H1 (cell line): ENCODE results near the gene ADIPOR1. TPM values are rescaled to one million over a fixed set of nuclear protein-coding genes. Genes with fewer than 3 reads are reported as not detected.
A peak's percentile ranks its signal among the peaks of the same experiment; 100 is the strongest.

Experiments used
- CTCF ChIA-PET: fragments of 300-600 bp; sonication (Branson Sonifier 250); formaldehyde crosslinking; loops from one replicate; lab custom pipeline; 2021; ENCODE audit not compliant: partially characterized antibody; lab: Charles Lee
- POLR2A ChIA-PET: fragments of 300-600 bp; sonication (Branson Sonifier 250); formaldehyde crosslinking; loops from one replicate; lab custom pipeline; 2021; ENCODE audit warnings: inconsistent platforms; ENCODE audit not compliant: partially characterized antibody; lab: Charles Lee
- DNase-seq, 2 experiments: peaks; one replicate each; pipeline versions ENCODE4 v3.0.0 to v3.0.0-alpha.2; 2010 to 2022; ENCODE audit warnings: low spot score in 2 of 2, low read depth in 1 of 2, mixed read lengths in 1 of 2
- FAIRE-seq: peaks from 2 replicates; lab custom pipeline; 2011; peaks lifted over from hg19 to GRCh38; lab: Jason Lieb, UNC
- H2AFZ ChIP-seq: 2 replicates; pipeline ENCODE4 v1.8.1; 2012; ENCODE audit warnings: low read length, inconsistent platforms
- H2AK5ac ChIP-seq: 2 replicates; pipeline ENCODE4 v1.6.1; 2013; ENCODE audit warnings: low read depth, low read length
- H2BK120ac ChIP-seq: replicated peaks from 2 replicates; pipeline ENCODE3; 2013; ENCODE audit warnings: low read depth, low read length, inconsistent platforms
- H2BK12ac ChIP-seq: 2 replicates; pipeline ENCODE4 v1.6.1; 2013; ENCODE audit warnings: low read depth, low read length
- H2BK15ac ChIP-seq: 2 replicates; pipeline ENCODE4 v1.6.1; 2013; ENCODE audit warnings: low read length
- H2BK20ac ChIP-seq: 2 replicates; pipeline ENCODE4 v1.6.1; 2013; ENCODE audit warnings: low read length
- H2BK5ac ChIP-seq: 2 replicates; pipeline ENCODE4 v1.6.1; 2013; ENCODE audit warnings: low read depth, low read length
- H3K14ac ChIP-seq: 2 replicates; pipeline ENCODE4 v1.6.1; 2013; ENCODE audit warnings: inconsistent platforms; ENCODE audit not compliant: insufficient read length
- H3K18ac ChIP-seq: 2 replicates; pipeline ENCODE4 v1.6.1; 2013; ENCODE audit warnings: low read length; ENCODE audit errors: extremely low read depth
- H3K23ac ChIP-seq: 2 replicates; pipeline ENCODE4 v1.6.1; 2013; ENCODE audit warnings: inconsistent platforms; ENCODE audit not compliant: insufficient read length
- H3K23me2 ChIP-seq: 2 replicates; pipeline ENCODE4 v1.6.1; 2013; ENCODE audit warnings: low read depth, low read length
- H3K27ac ChIP-seq: 2 replicates; pipeline ENCODE4 v1.6.1; 2011; ENCODE audit warnings: low read depth, low read length, inconsistent platforms
- H3K27me3 ChIP-seq, 4 experiments: replicated peaks in 1 of 4; 1 replicate in 1 of 4; 2 replicates in 3 of 4; pipeline versions ENCODE4 v1.6.1 to v1.8.1; 2011 to 2013; ENCODE audit warnings: low read length in 3 of 4, mild to moderate bottlenecking in 3 of 4, inconsistent platforms in 2 of 4, mixed read lengths in 2 of 4, moderate library complexity in 1 of 4; ENCODE audit not compliant: control insufficient read depth in 3 of 4, insufficient read depth in 3 of 4; ENCODE audit errors: extremely low read depth in 1 of 4
- H3K36me3 ChIP-seq, 4 experiments: 2 replicates each; pipeline versions ENCODE4 v1.6.1 to v1.8.1; 2011 to 2013; ENCODE audit warnings: mild to moderate bottlenecking in 4 of 4, low read length in 3 of 4, moderate library complexity in 2 of 4, control low read depth in 1 of 4, inconsistent platforms in 1 of 4; ENCODE audit not compliant: insufficient read depth in 4 of 4, control insufficient read depth in 2 of 4
- H3K4ac ChIP-seq: replicated peaks from 2 replicates; pipeline ENCODE3; 2013; ENCODE audit warnings: low read length, low read depth, mixed read lengths, inconsistent platforms; ENCODE audit not compliant: insufficient read length
- H3K4me1 ChIP-seq, 4 experiments: replicated peaks in 1 of 4; 1 replicate in 1 of 4; 2 replicates in 3 of 4; pipeline versions ENCODE4 v1.6.1 to v1.8.1; 2011 to 2013; ENCODE audit warnings: low read length in 3 of 4, inconsistent platforms in 2 of 4, mixed read lengths in 1 of 4; ENCODE audit not compliant: insufficient read depth in 4 of 4, control insufficient read depth in 3 of 4
- H3K4me2 ChIP-seq, 2 experiments: 2 replicates each; pipeline versions ENCODE4 v1.6.1 to v1.8.1; 2011 to 2013; ENCODE audit warnings: low read depth in 2 of 2, low read length in 2 of 2, control low read depth in 1 of 2, inconsistent platforms in 1 of 2, mild to moderate bottlenecking in 1 of 2; ENCODE audit not compliant: insufficient read depth in 1 of 2
- H3K4me3 ChIP-seq, 4 experiments: fragments of 200-600, 300-600 bp in 1 of 4; sonication (generic), shearing (Covaris generic), sonication (Bioruptor Twin) in 1 of 4; 2 replicates each; pipeline versions ENCODE4 v1.5.1 to v1.8.1; 2011 to 2016; ENCODE audit warnings: low read length in 4 of 4, low read depth in 3 of 4, control low read depth in 2 of 4, inconsistent platforms in 2 of 4, mild to moderate bottlenecking in 2 of 4, mixed read lengths in 1 of 4, moderate library complexity in 1 of 4; ENCODE audit not compliant: insufficient read depth in 2 of 4; ENCODE audit errors: extremely low read depth in 1 of 4
- H3K56ac ChIP-seq: replicated peaks from 2 replicates; pipeline ENCODE3; 2013; ENCODE audit warnings: low read depth, mild to moderate bottlenecking, mixed read lengths, low read length, inconsistent platforms; ENCODE audit not compliant: insufficient read length
- H3K79me1 ChIP-seq: 2 replicates; pipeline ENCODE4 v1.6.1; 2013; ENCODE audit warnings: low read depth, low read length, control low read depth
- H3K79me2 ChIP-seq, 2 experiments: 2 replicates each; pipeline versions ENCODE4 v1.6.1 to v1.8.1; 2012 to 2013; ENCODE audit warnings: low read length in 2 of 2, mild to moderate bottlenecking in 2 of 2, inconsistent platforms in 1 of 2; ENCODE audit not compliant: insufficient read depth in 2 of 2, control insufficient read depth in 1 of 2
- H3K9ac ChIP-seq, 4 experiments: replicated peaks in 1 of 4; 1 replicate in 1 of 4; 2 replicates in 3 of 4; pipeline versions ENCODE4 v1.6.1 to v1.8.1; 2011 to 2013; ENCODE audit warnings: low read depth in 3 of 4, low read length in 3 of 4, control low read depth in 2 of 4, mild to moderate bottlenecking in 2 of 4, moderate library complexity in 2 of 4, inconsistent platforms in 1 of 4; ENCODE audit errors: extremely low read depth in 1 of 4
- H3K9me3 ChIP-seq, 2 experiments: 2 replicates each; pipeline versions ENCODE4 v1.6.1 to v1.8.1; 2012 to 2013; ENCODE audit warnings: mild to moderate bottlenecking in 2 of 2, moderate library complexity in 2 of 2, control low read depth in 1 of 2, inconsistent platforms in 1 of 2, low read depth in 1 of 2, low read length in 1 of 2, mixed read lengths in 1 of 2; ENCODE audit not compliant: insufficient read depth in 2 of 2
- H4K20me1 ChIP-seq, 2 experiments: replicated peaks in 1 of 2; 2 replicates each; pipeline versions ENCODE3 to v1.8.1; 2011 to 2013; ENCODE audit warnings: inconsistent platforms in 2 of 2, low read length in 2 of 2, mild to moderate bottlenecking in 1 of 2; ENCODE audit not compliant: insufficient read depth in 2 of 2, control insufficient read depth in 1 of 2
- H4K5ac ChIP-seq: 2 replicates; pipeline ENCODE4 v1.6.1; 2013; ENCODE audit warnings: low read length, low read depth, mixed read lengths, inconsistent platforms; ENCODE audit not compliant: insufficient read length
- H4K8ac ChIP-seq: 2 replicates; pipeline ENCODE4 v1.8.0; 2013; ENCODE audit warnings: mild to moderate bottlenecking, moderate library complexity, low read length, inconsistent platforms; ENCODE audit not compliant: insufficient read depth; ENCODE audit errors: extremely low read depth
- H4K91ac ChIP-seq: replicated peaks from 2 replicates; pipeline ENCODE3; 2013; ENCODE audit warnings: low read length, mixed read lengths, inconsistent platforms; ENCODE audit not compliant: insufficient read length
- RAD21 ChIP-seq, 2 experiments: IDR thresholded peaks in 1 of 2; conservative IDR thresholded peaks in 1 of 2; 2 replicates each; pipeline ENCODE4 v1.6.1; 2011; ENCODE audit warnings: low read depth in 2 of 2, low read length in 2 of 2, improper control_type of control experiment in 1 of 2, inconsistent platforms in 1 of 2, mild to moderate bottlenecking in 1 of 2, moderate library complexity in 1 of 2
- WGBS, 2 experiments: shearing (Covaris generic) in 1 of 2; methylation state at CpG; one replicate each; pipeline versions ENCODE4 v1.1.6 to v1.1.7; 2013 to 2015; ENCODE audit warnings: low lambda C conversion rate in 2 of 2, mixed read lengths in 2 of 2, inconsistent platforms in 1 of 2, low coverage in 1 of 2, missing lambda C conversion rate in 1 of 2; ENCODE audit not compliant: insufficient replicate concordance in 2 of 2, insufficient coverage in 1 of 2, insufficient read length in 1 of 2; ENCODE audit errors: extremely low coverage in 1 of 2, missing lambda C conversion rate in 1 of 2; 5-methylcytosine and 5-hydroxymethylcytosine counted together
- polyA plus RNA-seq, 7 experiments: library from polyadenylated mRNA; depleted of rRNA in 3 of 7; stranded (reverse) in 5 of 7; unstranded in 2 of 7; fragments of >200 nt in 5 of 7; fragments of 200-250 nt in 2 of 7; gene quantifications; 1 replicate in 5 of 7; 2 replicates in 1 of 7; 4 replicates in 1 of 7; pipeline versions ENCODE4 v1.2.1 to v1.2.3, GENCODE V29; 2011 to 2013; ENCODE audit warnings: missing spikeins in 2 of 7, mixed read lengths in 2 of 7
- total RNA-seq: library from RNA; stranded (reverse); fragmentation: NEBNext Ultra II Directional; extraction: Animal tissue kit (Norgen Biotek cat#: 25700); gene quantifications from 2 replicates; pipeline ENCODE4 v1.2.1, GENCODE V29; 2021
- TF ChIP-seq, protein P1 (sequence below), 3 experiments: IDR thresholded peaks; 1 replicate in 2 of 3; 2 replicates in 1 of 3; pipeline versions ENCODE4 v1.5.1 to v1.6.1; 2011; ENCODE audit warnings: low read length in 3 of 3, mild to moderate bottlenecking in 3 of 3, inconsistent platforms in 2 of 3, low read depth in 1 of 3, moderate library complexity in 1 of 3; ENCODE audit not compliant: insufficient read depth in 1 of 3; ENCODE audit errors: control extremely low read depth in 1 of 3
- TF ChIP-seq, protein P2 (sequence below): IDR thresholded peaks from 2 replicates; pipeline ENCODE4 v1.6.1; 2011; ENCODE audit warnings: low read length, improper control_type of control experiment

Gene ADIPOR1
- total and polyA plus RNA-seq, 2 of the 8 experiments (the other 6 are each of a cell fraction or from before 2014, with no cell fraction given) = 69.8 to 118 TPM

DNA sequence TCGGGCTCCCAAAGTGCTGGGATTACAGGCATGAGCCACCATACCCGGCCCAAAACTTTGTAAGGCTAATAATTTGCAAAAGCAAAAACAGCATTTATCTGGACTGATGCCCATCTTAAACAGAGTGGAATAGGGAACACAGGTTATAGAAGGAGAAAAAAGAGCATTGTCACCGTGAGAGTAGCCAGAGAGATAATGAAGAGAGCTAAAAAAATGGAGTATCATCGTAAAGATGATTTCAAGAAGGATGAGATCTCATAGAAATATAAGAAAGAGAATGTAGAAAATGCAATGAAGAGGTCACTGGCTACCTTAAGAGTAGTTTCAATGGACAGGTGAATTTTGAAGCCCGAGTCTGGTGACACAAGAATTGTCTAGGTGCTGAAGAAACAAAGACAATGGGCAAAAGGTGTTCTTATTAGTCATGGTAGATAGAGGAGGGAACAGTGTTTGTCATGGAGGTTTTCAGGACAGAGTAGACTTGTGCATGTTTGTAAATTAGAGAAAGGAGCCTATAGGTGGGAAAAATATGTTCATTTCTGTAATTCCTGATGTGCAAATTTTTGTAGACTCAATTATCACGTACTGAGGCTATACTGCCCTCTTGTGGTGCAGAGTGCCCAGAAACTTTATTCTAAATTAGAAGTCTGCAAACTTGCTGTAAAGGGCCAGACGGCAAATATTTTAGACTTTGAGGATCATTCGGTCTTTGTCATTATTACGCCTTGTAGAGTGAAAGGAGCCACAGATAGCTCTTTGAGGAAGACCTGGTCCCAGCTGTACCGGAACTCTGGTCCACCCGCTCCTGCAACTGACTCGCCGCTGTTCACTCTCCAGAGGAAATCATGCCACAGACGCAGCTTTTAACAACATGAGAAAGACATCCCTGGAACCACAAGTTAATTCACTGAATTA lies 41.0 kb upstream of the ADIPOR1 start:
- POLR2A ChIA-PET = interaction anchor here (0.9 to 2.8 kb wide), 4 partner anchors 8 to 41 kb away, joined by 3 to 20 read pairs (median 3); partner anchors contain the start of gene TMEM183A
- Histone ChIP-seq H3K14ac (no peak overlapping the region), H2BK120ac (no peak overlapping the region), H3K4me3 (0 out of 8 replicates have a peak overlapping the region, but pooled peaks of 1 of the 4 experiments have one; percentile 11), H2AFZ (peak overlapping the region; percentile 99), H4K5ac (no peak overlapping the region), H4K91ac (no peak overlapping the region), H3K23me2 (no peaks in the 10 kb centered on the region), H2AK5ac (no peak overlapping the region), H3K79me2 (no peaks in the 10 kb centered on the region), H4K20me1 (no peaks in the 10 kb centered on the region), H3K27me3 (no peaks in the 10 kb centered on the region), H3K79me1 (no peaks in the 10 kb centered on the region), H3K56ac (no peak overlapping the region), H2BK5ac (no peak overlapping the region), H3K9me3 (no peaks in the 10 kb centered on the region), H3K4ac (no peak overlapping the region), H2BK12ac (no peak overlapping the region), H3K4me2 (no peak overlapping the region), H3K9ac (no peak overlapping the region), H2BK15ac (no peak overlapping the region), H3K4me1 (0 out of 7 replicates have a peak, but pooled peaks cover 0 to 2% (median 0%) of the 10 kb centered on the region in 4 experiments), H3K27ac (no peak overlapping the region), H4K8ac (no peak overlapping the region), H2BK20ac (no peak overlapping the region), H3K23ac (no peak overlapping the region), H3K18ac (no peak overlapping the region), H3K36me3 (no peaks in the 10 kb centered on the region)
- peak in 1 of 2 experiments; percentile 71 for DNase-seq
- TF ChIP-seq, protein P1, sequence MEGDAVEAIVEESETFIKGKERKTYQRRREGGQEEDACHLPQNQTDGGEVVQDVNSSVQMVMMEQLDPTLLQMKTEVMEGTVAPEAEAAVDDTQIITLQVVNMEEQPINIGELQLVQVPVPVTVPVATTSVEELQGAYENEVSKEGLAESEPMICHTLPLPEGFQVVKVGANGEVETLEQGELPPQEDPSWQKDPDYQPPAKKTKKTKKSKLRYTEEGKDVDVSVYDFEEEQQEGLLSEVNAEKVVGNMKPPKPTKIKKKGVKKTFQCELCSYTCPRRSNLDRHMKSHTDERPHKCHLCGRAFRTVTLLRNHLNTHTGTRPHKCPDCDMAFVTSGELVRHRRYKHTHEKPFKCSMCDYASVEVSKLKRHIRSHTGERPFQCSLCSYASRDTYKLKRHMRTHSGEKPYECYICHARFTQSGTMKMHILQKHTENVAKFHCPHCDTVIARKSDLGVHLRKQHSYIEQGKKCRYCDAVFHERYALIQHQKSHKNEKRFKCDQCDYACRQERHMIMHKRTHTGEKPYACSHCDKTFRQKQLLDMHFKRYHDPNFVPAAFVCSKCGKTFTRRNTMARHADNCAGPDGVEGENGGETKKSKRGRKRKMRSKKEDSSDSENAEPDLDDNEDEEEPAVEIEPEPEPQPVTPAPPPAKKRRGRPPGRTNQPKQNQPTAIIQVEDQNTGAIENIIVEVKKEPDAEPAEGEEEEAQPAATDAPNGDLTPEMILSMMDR (IDR thresholded peaks at IDR 0.05; ENCODE audit: control extremely low read depth in 1 of 3, insufficient read depth in 1 of 3, low read depth in 1 of 3, low read length in 3 of 3) = peak in 2 of 3 experiments; percentile 56 to 67; a peak in 3 of 4 replicates
- TF ChIP-seq RAD21 (IDR thresholded peaks at IDR 0.05 in 1 of 2, conservative IDR thresholded peaks at IDR 0.05 in 1 of 2; ENCODE audit: low read depth in 2 of 2, low read length in 2 of 2) = peak; percentile 82 to 84
- TF ChIP-seq, protein P2, sequence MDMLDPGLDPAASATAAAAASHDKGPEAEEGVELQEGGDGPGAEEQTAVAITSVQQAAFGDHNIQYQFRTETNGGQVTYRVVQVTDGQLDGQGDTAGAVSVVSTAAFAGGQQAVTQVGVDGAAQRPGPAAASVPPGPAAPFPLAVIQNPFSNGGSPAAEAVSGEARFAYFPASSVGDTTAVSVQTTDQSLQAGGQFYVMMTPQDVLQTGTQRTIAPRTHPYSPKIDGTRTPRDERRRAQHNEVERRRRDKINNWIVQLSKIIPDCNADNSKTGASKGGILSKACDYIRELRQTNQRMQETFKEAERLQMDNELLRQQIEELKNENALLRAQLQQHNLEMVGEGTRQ = no peak
- 74% methylated on average over 14 of the region's 14 CpGs; no CpG with 5 or more reads in 1 of the 2 experiments for WGBS, 2 experiments
- CTCF ChIA-PET = interaction anchor here (0.7 to 6.0 kb wide), 31 partner anchors 9 to 269 kb away, joined by 3 to 43 read pairs (median 4); partner anchors contain the start of genes KLHL12 and TMEM183A
- FAIRE-seq = no peak
